ENCODE results near the gene UBAC1.

GRCh38 chr9:135965124-135965756 lies 4.1 kb upstream of the UBAC1 start:
- TF ChIP-seq JUND (IDR thresholded peaks at IDR 0.05) (no peak), CTCF (IDR thresholded peaks at IDR 0.05 in 2 of 3, conservative IDR thresholded peaks at IDR 0.05 in 1 of 3; ENCODE audit: borderline replicate concordance in 1 of 3, insufficient read depth in 1 of 3, low read depth in 2 of 3, low read length in 2 of 3) (no peak), YY1 (IDR thresholded peaks at IDR 0.05; ENCODE audit: extremely low read depth, insufficient replicate concordance, low read depth, low read length) (no peak), POLR2A (IDR thresholded peaks at IDR 0.05; ENCODE audit: borderline replicate concordance, extremely low read depth, insufficient read depth, insufficient read length) (no peak), ZFX (IDR thresholded peaks at IDR 0.05) (no peak), ZBTB33 (IDR thresholded peaks at IDR 0.05; ENCODE audit: extremely low read depth, insufficient replicate concordance, low read length) (no peak), EZH2phosphoT487 (IDR thresholded peaks at IDR 0.05; ENCODE audit: borderline replicate concordance) (no peak)
